ENCODE data around the gene CACHD1. TPM values are rescaled to one million over a fixed set of nuclear protein-coding genes. Genes with fewer than 3 reads are reported as not detected.
A peak's percentile ranks its signal among the peaks of the same experiment; 100 is the strongest.

Gene CACHD1
- polyA plus RNA-seq, 1 of the 3 experiments (the other 2 are of a cell fraction), result 2.2 TPM

- H3F3A ChIP-seq (replicated peaks; ENCODE audit: insufficient read depth), result peaks cover 6% of the 10 kb centered on the region
- H2AFZ ChIP-seq (ENCODE audit: low read depth), result peak overlapping the region; percentile 26; the same call in 1 of the 2 replicates
- no peaks in the 10 kb centered on the region for H4K20me1 ChIP-seq (ENCODE audit: insufficient read depth)
- H3K4me2 ChIP-seq, result peak overlapping the region; percentile 60
- WGBS (ENCODE audit: low lambda C conversion rate), result 18% methylated on average over 6 of the region's 6 CpGs
- H3K27ac ChIP-seq (ENCODE audit: low read depth in 2 of 2, low read length in 1 of 2), result peak overlapping the region; percentile 23 to 86
- peak overlapping the region; percentile 22 to 36 for H3K4me3 ChIP-seq (ENCODE audit: low read depth in 2 of 2, low read length in 1 of 2)
- no peaks in the 10 kb centered on the region for H3K36me3 ChIP-seq (replicated peaks in 1 of 2; ENCODE audit: control insufficient read depth in 1 of 2, insufficient read depth in 2 of 2, low read length in 1 of 2)
- no peaks in the 10 kb centered on the region for H3K9me2 ChIP-seq
- TF ChIP-seq USF2 (IDR thresholded peaks at IDR 0.05; ENCODE audit: borderline replicate concordance, low read depth, low read length), result no peak
- TF ChIP-seq MXI1 (IDR thresholded peaks at IDR 0.05; ENCODE audit: low read depth, low read length), result 0 out of 2 replicates have a peak, but pooled peaks have one; percentile 23
- 0 out of 2 replicates have a peak, but pooled peaks have one; percentile 14 for TF ChIP-seq SIN3A (IDR thresholded peaks at IDR 0.05; ENCODE audit: borderline replicate concordance, low read depth, low read length)
- TF ChIP-seq NRF1 (IDR thresholded peaks at IDR 0.05; ENCODE audit: low read depth, low read length), result no peak
- TF ChIP-seq TCF12 (IDR thresholded peaks at IDR 0.05), result peak; percentile 76
- H3K27me3 ChIP-seq (ENCODE audit: insufficient read depth), result no peaks in the 10 kb centered on the region
- no peak overlapping the region; the same call in 1 of the 2 replicates for H3K9ac ChIP-seq
- H3K79me2 ChIP-seq (ENCODE audit: insufficient read depth), result no peaks in the 10 kb centered on the region
- ChIA-PET POLR2A (no interaction called here), CTCF (no interaction called here)
- H3K9me3 ChIP-seq, result no peaks in the 10 kb centered on the region
- no peak for DNase-seq
- peaks cover 36 to 56% of the 10 kb centered on the region in 2 experiments; a peak in 3 of 4 replicates for H3K4me1 ChIP-seq (ENCODE audit: control insufficient read depth in 1 of 2, insufficient read depth in 2 of 2, low read depth in 1 of 2, low read length in 1 of 2)
These were observed 70.4 kb downstream of the CACHD1 start for GRCh38 chr1:64540265-64540791.

GRCh38 chr1:64542118-64542517 is 72.2 kb downstream of the CACHD1 start:
- 91% methylated on average over 4 of the region's 4 CpGs for WGBS (ENCODE audit: low lambda C conversion rate)
- Histone ChIP-seq H3K36me3 (replicated peaks in 1 of 2; ENCODE audit: control insufficient read depth in 1 of 2, insufficient read depth in 2 of 2, low read length in 1 of 2) (no peaks in the 10 kb centered on the region), H4K20me1 (ENCODE audit: insufficient read depth) (no peaks in the 10 kb centered on the region), H3K79me2 (ENCODE audit: insufficient read depth) (no peaks in the 10 kb centered on the region), H3K9me2 (no peaks in the 10 kb centered on the region), H3K4me1 (ENCODE audit: control insufficient read depth in 1 of 2, insufficient read depth in 2 of 2, low read depth in 1 of 2, low read length in 1 of 2) (peaks cover 36 to 45% of the 10 kb centered on the region in 2 experiments; a peak in 3 of 4 replicates), H3K4me3 (ENCODE audit: low read depth in 2 of 2, low read length in 1 of 2) (no peak overlapping the region), H3K9me3 (no peaks in the 10 kb centered on the region), H3F3A (replicated peaks; ENCODE audit: insufficient read depth) (no peaks in the 10 kb centered on the region), H3K9ac (no peak overlapping the region), H3K27me3 (ENCODE audit: insufficient read depth) (no peaks in the 10 kb centered on the region), H3K4me2 (no peak overlapping the region), H3K27ac (ENCODE audit: low read depth in 2 of 2, low read length in 1 of 2) (no peak overlapping the region), H2AFZ (ENCODE audit: low read depth) (no peak overlapping the region)
- TF ChIP-seq PBX3 (IDR thresholded peaks at IDR 0.05) (no peak), JUND (IDR thresholded peaks at IDR 0.05) (no peak), USF1 (IDR thresholded peaks at IDR 0.05; ENCODE audit: borderline replicate concordance, low read depth) (no peak), SMC3 (IDR thresholded peaks at IDR 0.05; ENCODE audit: low read depth, low read length) (no peak), YY1 (IDR thresholded peaks at IDR 0.05; ENCODE audit: low read depth) (no peak), SIN3A (IDR thresholded peaks at IDR 0.05; ENCODE audit: borderline replicate concordance, low read depth, low read length) (no peak), MEF2A (IDR thresholded peaks at IDR 0.05; ENCODE audit: borderline replicate concordance, low read depth) (no peak), GATA2 (CRISPR knock-in tag; IDR thresholded peaks at IDR 0.05) (no peak), RXRA (IDR thresholded peaks at IDR 0.05; ENCODE audit: borderline replicate concordance, low read depth) (no peak), GABPA (IDR thresholded peaks at IDR 0.05; ENCODE audit: low read depth) (no peak), MAX (IDR thresholded peaks at IDR 0.05; ENCODE audit: low read depth) (no peak), EZH2phosphoT487 (IDR thresholded peaks at IDR 0.05; ENCODE audit: borderline replicate concordance, low read depth) (no peak), CHD2 (IDR thresholded peaks at IDR 0.05; ENCODE audit: low read length, partially characterized antibody) (no peak), IRF3 (IDR thresholded peaks at IDR 0.05; ENCODE audit: low read depth, low read length) (no peak), FOSL2 (IDR thresholded peaks at IDR 0.05; ENCODE audit: borderline replicate concordance, low read depth) (no peak)
- no peak for DNase-seq
- CTCF ChIA-PET, result no interaction called here
- POLR2A ChIA-PET, result no interaction called here
